ENCODE results near the gene DNMT3A.

GRCh38 chr2:25324905-25325592 is 16.7 kb downstream of the DNMT3A start:
- no peak for TF ChIP-seq POLR2A (IDR thresholded peaks at IDR 0.05)
- TF ChIP-seq, protein P1, sequence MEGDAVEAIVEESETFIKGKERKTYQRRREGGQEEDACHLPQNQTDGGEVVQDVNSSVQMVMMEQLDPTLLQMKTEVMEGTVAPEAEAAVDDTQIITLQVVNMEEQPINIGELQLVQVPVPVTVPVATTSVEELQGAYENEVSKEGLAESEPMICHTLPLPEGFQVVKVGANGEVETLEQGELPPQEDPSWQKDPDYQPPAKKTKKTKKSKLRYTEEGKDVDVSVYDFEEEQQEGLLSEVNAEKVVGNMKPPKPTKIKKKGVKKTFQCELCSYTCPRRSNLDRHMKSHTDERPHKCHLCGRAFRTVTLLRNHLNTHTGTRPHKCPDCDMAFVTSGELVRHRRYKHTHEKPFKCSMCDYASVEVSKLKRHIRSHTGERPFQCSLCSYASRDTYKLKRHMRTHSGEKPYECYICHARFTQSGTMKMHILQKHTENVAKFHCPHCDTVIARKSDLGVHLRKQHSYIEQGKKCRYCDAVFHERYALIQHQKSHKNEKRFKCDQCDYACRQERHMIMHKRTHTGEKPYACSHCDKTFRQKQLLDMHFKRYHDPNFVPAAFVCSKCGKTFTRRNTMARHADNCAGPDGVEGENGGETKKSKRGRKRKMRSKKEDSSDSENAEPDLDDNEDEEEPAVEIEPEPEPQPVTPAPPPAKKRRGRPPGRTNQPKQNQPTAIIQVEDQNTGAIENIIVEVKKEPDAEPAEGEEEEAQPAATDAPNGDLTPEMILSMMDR (IDR thresholded peaks at IDR 0.05 in 4 of 5, conservative IDR thresholded peaks at IDR 0.05 in 1 of 5), result no peak
